HepG2 (cell line): ENCODE results near the gene PSMC4.

Experiments
- ARNT2 ChIP-seq: sonication (generic); formaldehyde crosslinking; IDR thresholded peaks from 2 replicates; pipeline ENCODE4 v1.8.0; 2022; ENCODE audit warnings: mild to moderate bottlenecking, low read depth, missing genetic modification reagents, moderate library complexity
- ATF1 ChIP-seq: IDR thresholded peaks from 2 replicates; pipeline ENCODE4 v1.6.1; 2016; ENCODE audit warnings: mild to moderate bottlenecking, control low read depth
- HOXA5 ChIP-seq: sonication (generic); formaldehyde crosslinking; IDR thresholded peaks from 2 replicates; pipeline ENCODE4 v1.4.0; 2020; ENCODE audit warnings: missing genetic modification reagents
- PHF8 ChIP-seq: sonication (generic); formaldehyde crosslinking; IDR thresholded peaks from 2 replicates; pipeline ENCODE4 v1.5.0; 2020; ENCODE audit warnings: missing genetic modification reagents
- POLR2AphosphoS5 ChIP-seq: IDR thresholded peaks from 2 replicates; pipeline ENCODE4 v1.6.1; 2012; ENCODE audit warnings: low read depth, low read length
- SMAD9 ChIP-seq: sonication (generic); formaldehyde crosslinking; IDR thresholded peaks from 2 replicates; pipeline ENCODE4 v1.5.1; 2020; ENCODE audit warnings: mild to moderate bottlenecking, missing genetic modification reagents
- ZNF3 ChIP-seq: IDR thresholded peaks from 2 replicates; pipeline ENCODE4 v1.7.0; 2017; ENCODE audit warnings: inconsistent platforms
- ZNF430 ChIP-seq: sonication (generic); formaldehyde crosslinking; IDR thresholded peaks from 2 replicates; pipeline ENCODE4 v1.9.0; 2021; ENCODE audit warnings: mild to moderate bottlenecking, missing genetic modification reagents
- TF ChIP-seq, protein P1 (sequence below): sonication (generic); formaldehyde crosslinking; IDR thresholded peaks from 2 replicates; pipeline ENCODE4 v1.5.0; 2020; ENCODE audit warnings: mild to moderate bottlenecking, missing genetic modification reagents, moderate library complexity
- TF ChIP-seq, protein P2 (sequence below): sonication (generic); formaldehyde crosslinking; IDR thresholded peaks from 2 replicates; pipeline ENCODE4 v1.4.0; 2020; ENCODE audit warnings: missing genetic modification reagents
- TF ChIP-seq, protein P3 (sequence below): sonication (generic); formaldehyde crosslinking; IDR thresholded peaks from 2 replicates; pipeline ENCODE4 v1.4.0; 2020; ENCODE audit warnings: mild to moderate bottlenecking, missing genetic modification reagents

DNA sequence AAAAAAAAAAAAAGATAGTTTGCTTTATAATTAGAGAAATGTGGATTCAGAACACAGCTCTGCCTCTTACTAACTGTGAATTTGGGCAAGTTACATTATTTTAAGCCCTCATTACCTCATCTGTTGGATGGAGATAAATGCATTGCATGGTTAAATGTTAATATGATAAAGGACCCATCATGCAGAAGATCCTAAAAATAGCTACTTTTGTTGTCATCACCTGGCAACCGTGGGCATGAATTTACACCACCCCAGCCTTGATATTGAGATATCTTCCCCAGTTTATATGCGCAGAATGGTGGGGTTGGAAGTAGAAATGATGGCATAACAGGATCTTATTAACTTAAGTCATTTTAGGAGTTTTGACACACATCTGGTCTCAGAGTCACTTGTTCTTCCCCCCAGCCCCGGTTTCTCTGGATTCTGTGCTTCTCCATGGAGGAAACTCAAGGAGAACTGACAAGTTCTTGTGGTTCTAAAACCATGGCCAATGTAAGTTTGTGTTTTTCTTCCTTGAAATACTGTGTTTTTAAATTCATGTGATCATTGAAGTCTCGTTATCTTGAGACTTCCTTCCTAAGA is 34.8 kb downstream of the PSMC4 start:
- TF ChIP-seq ATF1 (CRISPR knock-in tag) (no peak), ZNF3 (CRISPR knock-in tag) (no peak), HOXA5 (no peak), ARNT2 (CRISPR knock-in tag) (no peak), ZNF430 (CRISPR knock-in tag) (no peak), SMAD9 (CRISPR knock-in tag) (no peak), PHF8 (no peak), POLR2AphosphoS5 (no peak)
- TF ChIP-seq, protein P1, sequence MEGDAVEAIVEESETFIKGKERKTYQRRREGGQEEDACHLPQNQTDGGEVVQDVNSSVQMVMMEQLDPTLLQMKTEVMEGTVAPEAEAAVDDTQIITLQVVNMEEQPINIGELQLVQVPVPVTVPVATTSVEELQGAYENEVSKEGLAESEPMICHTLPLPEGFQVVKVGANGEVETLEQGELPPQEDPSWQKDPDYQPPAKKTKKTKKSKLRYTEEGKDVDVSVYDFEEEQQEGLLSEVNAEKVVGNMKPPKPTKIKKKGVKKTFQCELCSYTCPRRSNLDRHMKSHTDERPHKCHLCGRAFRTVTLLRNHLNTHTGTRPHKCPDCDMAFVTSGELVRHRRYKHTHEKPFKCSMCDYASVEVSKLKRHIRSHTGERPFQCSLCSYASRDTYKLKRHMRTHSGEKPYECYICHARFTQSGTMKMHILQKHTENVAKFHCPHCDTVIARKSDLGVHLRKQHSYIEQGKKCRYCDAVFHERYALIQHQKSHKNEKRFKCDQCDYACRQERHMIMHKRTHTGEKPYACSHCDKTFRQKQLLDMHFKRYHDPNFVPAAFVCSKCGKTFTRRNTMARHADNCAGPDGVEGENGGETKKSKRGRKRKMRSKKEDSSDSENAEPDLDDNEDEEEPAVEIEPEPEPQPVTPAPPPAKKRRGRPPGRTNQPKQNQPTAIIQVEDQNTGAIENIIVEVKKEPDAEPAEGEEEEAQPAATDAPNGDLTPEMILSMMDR: no peak
- TF ChIP-seq, protein P2, sequence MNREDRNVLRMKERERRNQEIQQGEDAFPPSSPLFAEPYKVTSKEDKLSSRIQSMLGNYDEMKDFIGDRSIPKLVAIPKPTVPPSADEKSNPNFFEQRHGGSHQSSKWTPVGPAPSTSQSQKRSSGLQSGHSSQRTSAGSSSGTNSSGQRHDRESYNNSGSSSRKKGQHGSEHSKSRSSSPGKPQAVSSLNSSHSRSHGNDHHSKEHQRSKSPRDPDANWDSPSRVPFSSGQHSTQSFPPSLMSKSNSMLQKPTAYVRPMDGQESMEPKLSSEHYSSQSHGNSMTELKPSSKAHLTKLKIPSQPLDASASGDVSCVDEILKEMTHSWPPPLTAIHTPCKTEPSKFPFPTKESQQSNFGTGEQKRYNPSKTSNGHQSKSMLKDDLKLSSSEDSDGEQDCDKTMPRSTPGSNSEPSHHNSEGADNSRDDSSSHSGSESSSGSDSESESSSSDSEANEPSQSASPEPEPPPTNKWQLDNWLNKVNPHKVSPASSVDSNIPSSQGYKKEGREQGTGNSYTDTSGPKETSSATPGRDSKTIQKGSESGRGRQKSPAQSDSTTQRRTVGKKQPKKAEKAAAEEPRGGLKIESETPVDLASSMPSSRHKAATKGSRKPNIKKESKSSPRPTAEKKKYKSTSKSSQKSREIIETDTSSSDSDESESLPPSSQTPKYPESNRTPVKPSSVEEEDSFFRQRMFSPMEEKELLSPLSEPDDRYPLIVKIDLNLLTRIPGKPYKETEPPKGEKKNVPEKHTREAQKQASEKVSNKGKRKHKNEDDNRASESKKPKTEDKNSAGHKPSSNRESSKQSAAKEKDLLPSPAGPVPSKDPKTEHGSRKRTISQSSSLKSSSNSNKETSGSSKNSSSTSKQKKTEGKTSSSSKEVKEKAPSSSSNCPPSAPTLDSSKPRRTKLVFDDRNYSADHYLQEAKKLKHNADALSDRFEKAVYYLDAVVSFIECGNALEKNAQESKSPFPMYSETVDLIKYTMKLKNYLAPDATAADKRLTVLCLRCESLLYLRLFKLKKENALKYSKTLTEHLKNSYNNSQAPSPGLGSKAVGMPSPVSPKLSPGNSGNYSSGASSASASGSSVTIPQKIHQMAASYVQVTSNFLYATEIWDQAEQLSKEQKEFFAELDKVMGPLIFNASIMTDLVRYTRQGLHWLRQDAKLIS (CRISPR knock-in tag): no peak
- TF ChIP-seq, protein P3, sequence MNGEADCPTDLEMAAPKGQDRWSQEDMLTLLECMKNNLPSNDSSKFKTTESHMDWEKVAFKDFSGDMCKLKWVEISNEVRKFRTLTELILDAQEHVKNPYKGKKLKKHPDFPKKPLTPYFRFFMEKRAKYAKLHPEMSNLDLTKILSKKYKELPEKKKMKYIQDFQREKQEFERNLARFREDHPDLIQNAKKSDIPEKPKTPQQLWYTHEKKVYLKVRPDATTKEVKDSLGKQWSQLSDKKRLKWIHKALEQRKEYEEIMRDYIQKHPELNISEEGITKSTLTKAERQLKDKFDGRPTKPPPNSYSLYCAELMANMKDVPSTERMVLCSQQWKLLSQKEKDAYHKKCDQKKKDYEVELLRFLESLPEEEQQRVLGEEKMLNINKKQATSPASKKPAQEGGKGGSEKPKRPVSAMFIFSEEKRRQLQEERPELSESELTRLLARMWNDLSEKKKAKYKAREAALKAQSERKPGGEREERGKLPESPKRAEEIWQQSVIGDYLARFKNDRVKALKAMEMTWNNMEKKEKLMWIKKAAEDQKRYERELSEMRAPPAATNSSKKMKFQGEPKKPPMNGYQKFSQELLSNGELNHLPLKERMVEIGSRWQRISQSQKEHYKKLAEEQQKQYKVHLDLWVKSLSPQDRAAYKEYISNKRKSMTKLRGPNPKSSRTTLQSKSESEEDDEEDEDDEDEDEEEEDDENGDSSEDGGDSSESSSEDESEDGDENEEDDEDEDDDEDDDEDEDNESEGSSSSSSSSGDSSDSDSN: no peak
